Epithelial cell of prostate (primary cell): ENCODE results near the gene GSTM2.

ENCODE experiments used
- DNase-seq: peaks from one replicate; pipeline ENCODE4 v3.0.0-alpha.2; 2011; ENCODE audit warnings: low read depth, low spot score
- H3K27ac ChIP-seq: fragments of 450-650 bp; 2 replicates; pipeline ENCODE4 v1.5.1; 2017; ENCODE audit warnings: mild to moderate bottlenecking

GSTM2 gene

GRCh38 chr1:109629372-109630030 lies 38.4 kb upstream of the GSTM2 start:
- no peak overlapping the region for H3K27ac ChIP-seq

GRCh38 chr1:109630081-109630897 lies 37.6 kb upstream of the GSTM2 start:
- no peak overlapping the region for H3K27ac ChIP-seq
- no peak for DNase-seq

More at GRCh38 chr1:109629372-109630030, 38.4 kb upstream of the GSTM2 start:
- DNase-seq, result no peak

GRCh38 chr1:109630898-109631512 lies 36.9 kb upstream of the GSTM2 start:
- DNase-seq, result no peak
- H3K27ac ChIP-seq, result no peak overlapping the region

- H3K27ac ChIP-seq, result no peak overlapping the region
- no peak for DNase-seq
These were observed 36.0 kb upstream of the GSTM2 start for GRCh38 chr1:109631513-109632505.

DNA sequence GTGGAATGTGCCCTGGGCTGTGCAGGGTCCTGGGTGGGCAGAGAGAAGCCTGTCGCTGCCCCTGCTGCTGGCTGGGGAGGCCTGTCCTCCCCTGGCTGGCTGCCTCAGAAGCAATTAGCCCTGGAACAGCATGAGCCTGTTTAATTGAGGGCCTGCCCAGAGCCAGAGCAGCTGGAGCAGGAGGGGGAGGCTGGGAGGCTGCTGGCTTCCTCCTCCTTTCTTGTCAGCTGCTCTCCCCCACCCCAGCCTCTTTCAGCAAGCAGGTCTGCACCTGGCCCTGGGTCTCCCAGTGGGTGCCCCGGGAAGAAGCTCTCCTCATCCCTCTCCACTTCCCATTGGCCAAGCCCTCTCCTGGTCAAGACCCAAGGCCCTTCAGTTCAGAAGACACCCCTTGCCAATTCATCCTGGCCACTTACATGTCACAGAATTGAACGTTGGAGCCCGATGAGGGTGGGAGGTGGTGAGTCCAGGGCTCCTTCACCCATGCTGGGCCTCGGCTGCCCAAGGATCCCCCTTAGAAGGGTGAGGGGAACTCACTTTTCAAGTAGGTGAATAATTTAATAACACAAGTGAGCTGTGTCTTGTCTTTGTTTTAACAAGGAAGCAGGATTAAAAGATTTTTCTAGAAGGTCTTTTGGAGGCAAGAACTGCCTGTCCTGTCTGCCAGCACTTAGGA lies 35.0 kb upstream of the GSTM2 start:
- no peak for DNase-seq

GRCh38 chr1:109634292-109634691 lies 33.6 kb upstream of the GSTM2 start:
- H3K27ac ChIP-seq, result no peak overlapping the region
- DNase-seq, result no peak

More for the DNA sequence above, 35.0 kb upstream of the GSTM2 start:
- no peak overlapping the region for H3K27ac ChIP-seq

DNA sequence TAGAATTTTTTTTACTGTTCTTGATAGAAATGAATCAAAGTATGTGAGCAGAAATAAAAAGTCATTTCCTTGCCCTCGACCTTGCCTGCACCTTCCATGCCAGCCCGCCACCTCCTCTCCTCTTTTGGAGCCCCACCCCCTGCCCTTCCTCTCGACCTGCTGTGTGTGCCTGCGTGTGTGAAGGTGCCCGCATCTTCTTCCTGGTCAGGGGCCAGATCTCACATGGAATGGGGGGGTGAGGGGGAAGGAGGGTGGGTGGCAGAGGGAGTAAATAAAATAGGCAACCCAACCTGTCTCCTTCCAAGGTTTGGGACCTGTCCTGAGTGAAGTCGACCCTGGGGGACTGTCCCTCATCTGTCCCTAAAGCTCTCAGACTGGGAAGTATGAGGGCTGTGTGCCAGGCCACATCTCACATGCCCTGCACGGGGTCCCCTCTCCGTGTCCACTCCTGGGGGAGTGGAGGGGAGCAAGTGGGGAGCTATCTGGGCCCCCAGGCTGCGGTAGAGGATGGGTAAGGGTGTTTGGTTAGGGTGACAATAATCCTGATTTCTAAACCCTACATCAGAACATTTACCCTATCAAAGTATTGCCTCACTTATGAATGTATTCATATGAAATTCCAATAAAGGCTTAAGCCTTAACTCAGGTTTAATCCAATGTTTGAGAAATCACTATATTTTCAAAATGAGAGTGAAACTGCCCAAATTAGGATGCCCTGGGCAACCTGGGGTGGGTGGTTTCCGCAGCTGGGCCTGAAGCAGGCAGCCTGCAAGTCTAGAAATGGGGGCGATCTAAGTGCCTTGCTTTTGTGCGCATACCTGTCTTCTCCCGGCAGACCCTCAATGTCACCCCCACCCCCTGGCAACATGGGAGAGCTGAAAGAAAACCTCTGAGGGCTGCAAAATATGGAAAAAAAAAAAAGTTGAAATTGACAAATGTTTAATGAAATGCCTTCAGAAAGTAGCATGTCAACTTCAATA lies 32.8 kb upstream of the GSTM2 start:
- DNase-seq, result no peak
- no peak overlapping the region for H3K27ac ChIP-seq

DNA sequence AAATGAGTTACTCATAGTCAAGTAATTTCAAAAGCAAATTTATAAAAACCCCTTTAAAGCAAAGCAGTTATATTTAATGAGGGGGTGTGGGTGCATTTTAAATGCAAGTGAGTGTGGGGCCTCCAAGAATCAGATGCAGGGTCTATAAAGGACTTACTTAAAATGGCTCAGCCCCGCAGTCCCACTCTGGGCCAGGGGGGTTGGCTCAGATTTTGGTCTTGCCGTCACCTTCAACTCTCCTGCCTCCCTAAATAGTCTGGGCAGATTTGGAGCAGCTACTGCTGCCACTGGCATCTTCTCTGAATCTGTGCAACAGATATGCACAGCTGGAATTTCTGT lies 32.0 kb upstream of the GSTM2 start:
- no peak for DNase-seq
- H3K27ac ChIP-seq, result no peak overlapping the region

GRCh38 chr1:109636201-109636952 lies 31.5 kb upstream of the GSTM2 start:
- H3K27ac ChIP-seq, result no peak overlapping the region
- DNase-seq, result no peak

- H3K27ac ChIP-seq, result no peak overlapping the region
- no peak for DNase-seq
These were observed 30.4 kb upstream of the GSTM2 start for GRCh38 chr1:109637446-109637845.

GRCh38 chr1:109639063-109639840 lies 28.6 kb upstream of the GSTM2 start:
- H3K27ac ChIP-seq, result no peak overlapping the region
- DNase-seq, result no peak

GRCh38 chr1:109639841-109640184 lies 28.0 kb upstream of the GSTM2 start:
- no peak overlapping the region for H3K27ac ChIP-seq
- no peak for DNase-seq

- no peak overlapping the region for H3K27ac ChIP-seq
- DNase-seq, result no peak
These were observed 27.5 kb upstream of the GSTM2 start for GRCh38 chr1:109640285-109640865.

GRCh38 chr1:109641078-109641740 lies 26.6 kb upstream of the GSTM2 start:
- no peak for DNase-seq
- no peak overlapping the region for H3K27ac ChIP-seq

DNA sequence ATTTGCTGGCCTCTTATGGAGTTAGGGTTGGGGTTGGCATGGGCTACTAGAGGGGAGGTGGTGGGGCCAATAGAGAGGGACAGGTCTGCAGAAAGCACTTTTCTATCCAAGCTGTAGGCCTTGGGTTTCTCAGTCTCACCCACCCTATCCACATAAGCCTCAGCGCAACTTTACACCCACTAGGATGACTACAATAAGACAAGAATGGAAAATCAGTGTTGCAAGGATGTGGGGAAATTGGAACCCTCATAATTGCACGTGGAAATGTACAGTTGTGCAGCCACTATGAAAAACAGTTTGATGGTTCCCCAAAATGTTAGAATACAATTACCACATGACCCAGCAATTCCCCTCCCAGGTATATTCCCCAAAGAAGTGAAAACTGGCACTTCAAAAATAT lies 26.0 kb upstream of the GSTM2 start:
- no peak for DNase-seq
- no peak overlapping the region for H3K27ac ChIP-seq

- H3K27ac ChIP-seq, result no peak overlapping the region
- no peak for DNase-seq
These were observed 25.2 kb upstream of the GSTM2 start for GRCh38 chr1:109642626-109643025.
